ENCODE results near the gene SAMD1.

Gene SAMD1

GRCh38 chr19:14112809-14113385, 22.3 kb upstream of the SAMD1 start:
- no peak for DNase-seq

GRCh38 chr19:14112051-14112808, 21.7 kb upstream of the SAMD1 start:
- DNase-seq = no peak

GRCh38 chr19:14111486-14111885, 20.9 kb upstream of the SAMD1 start:
- no peak for DNase-seq

DNA sequence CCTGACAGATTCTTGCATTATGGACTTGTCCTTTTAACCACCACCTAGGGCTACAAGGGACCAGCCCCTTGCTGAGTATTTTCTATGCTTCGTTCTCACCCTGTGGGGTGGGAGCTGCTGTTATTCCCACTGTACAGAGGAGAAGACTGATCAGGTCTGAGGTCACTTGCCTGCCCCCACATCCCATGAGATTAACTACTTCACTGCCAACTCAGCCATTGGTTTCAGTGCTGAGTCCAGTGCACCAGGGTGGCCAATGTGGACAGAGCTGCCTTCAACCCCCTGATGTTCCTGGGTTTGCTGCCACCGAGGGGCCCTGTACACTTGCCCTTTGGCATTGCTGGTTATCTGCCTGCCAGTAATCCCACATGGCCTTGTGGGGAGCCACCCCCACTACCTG, 20.1 kb upstream of the SAMD1 start:
- DNase-seq = no peak

- no peak for DNase-seq
These were observed 17.3 kb upstream of the SAMD1 start for GRCh38 chr19:14107581-14108461.

DNA sequence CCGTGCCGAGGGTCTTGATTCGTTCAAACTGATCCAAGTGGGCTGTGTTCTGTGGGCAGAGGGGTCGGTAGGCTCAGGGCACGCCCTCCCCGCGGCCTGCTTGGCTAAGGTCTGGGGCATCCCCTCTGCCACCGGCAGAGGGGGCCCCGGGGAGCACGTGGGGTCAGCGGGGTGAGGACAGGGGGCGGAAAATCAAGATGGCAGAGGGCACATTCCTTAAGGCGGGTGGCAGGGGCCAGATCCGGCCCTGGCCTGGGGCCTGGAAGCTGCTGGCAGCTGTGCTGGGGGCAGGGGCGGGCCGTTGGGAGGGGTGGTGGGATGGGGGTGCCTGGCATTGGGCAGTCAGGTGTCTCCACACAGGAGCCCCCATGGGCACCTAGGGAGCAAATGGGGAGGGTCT, 16.3 kb upstream of the SAMD1 start:
- no peak for DNase-seq

- DNase-seq = no peak
These were observed 15.1 kb upstream of the SAMD1 start for GRCh38 chr19:14105680-14106079.

DNA sequence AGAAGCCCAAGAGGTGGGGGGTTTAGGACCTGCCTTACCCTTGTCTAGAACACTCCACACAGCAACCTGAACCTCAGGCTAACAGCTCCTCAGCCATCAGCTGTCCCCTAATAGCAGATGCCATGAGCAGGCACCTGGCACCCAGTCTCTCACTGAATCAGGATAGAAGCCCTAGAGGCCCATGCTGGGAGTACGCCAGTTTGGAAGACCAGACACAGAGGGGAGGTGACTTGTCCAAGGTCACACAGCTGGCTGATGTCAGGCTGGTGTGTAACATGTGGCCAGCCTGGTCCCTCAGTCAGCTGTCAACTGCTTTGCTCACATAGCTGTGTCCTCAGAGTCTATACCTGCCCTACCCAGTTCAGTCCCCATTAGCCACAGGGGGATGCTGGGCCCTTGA, 12.8 kb upstream of the SAMD1 start:
- DNase-seq = no peak

DNA sequence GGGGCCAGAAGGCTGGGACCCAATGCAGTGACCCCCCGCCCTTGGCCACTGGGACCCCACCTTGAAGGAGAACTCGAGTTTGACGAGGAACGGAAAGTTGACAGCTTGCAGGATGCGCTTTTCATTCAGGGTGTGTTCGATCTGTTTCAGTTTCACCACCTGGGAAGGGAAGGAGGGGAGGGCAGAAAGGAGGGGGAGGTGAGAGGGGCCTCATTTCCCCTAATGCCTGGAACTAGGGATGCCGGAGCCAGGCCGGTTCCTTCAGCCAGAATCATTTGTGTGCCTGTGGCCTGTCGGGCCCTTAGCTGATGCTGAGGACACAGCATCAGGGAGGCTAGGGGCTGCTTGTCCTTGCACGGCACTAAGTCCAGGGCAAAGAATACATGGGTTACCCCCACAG, 12.2 kb upstream of the SAMD1 start:
- DNase-seq = no peak

DNA sequence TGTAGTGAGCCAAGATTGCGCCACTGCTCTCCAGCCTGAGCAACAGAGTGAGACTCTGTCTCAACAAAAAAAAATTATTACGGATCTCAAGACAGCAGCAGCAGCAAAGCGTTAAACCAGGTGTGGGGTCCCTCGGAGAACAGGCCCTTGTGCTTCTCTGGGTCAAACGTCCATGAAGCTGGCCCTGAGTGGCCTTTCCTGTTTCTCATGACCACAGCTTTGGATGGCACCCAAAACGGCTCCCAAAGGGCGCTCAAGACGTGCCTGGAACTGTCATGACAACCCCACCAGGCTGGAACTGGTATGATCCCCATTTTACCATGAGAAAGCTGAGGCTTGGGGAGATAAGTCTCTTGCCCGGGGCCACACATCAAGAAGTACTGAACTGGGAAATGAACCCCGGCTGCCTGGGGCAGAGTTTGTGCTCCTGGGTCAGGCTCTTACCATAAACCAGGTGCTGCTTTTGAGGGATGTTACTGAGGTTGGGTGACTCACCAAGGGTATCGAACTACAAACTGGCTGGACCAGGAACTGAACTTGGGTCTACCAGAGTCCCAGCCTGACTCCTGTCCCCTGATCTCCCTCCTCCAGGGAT, 11.6 kb upstream of the SAMD1 start:
- no peak for DNase-seq

DNA sequence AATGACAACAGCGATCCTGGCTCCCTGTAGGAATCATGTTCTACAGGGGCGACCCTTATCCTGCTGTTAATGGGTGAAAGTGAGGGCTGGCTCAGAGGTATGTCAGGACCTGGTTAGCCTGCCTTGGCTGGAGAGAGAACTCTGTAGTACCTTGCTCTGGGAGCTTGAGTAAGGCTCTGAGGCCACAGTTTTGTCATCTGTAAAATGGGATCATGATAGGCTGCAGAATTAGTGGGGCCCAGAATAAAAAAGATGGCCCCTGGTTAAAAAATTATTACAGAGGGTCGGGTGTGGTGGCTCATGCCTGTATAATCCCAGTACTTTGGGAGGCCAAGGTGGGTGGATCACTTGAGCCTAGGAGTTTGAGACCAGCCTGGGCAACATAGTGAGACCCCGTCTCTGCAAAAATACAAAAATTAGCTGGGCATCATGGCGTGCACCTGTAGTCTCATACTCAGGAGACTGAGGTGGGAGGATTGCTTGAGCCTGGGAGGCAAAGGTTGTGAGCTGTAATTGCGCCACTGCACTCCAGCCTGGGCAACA, 10.5 kb upstream of the SAMD1 start:
- DNase-seq = no peak

DNA sequence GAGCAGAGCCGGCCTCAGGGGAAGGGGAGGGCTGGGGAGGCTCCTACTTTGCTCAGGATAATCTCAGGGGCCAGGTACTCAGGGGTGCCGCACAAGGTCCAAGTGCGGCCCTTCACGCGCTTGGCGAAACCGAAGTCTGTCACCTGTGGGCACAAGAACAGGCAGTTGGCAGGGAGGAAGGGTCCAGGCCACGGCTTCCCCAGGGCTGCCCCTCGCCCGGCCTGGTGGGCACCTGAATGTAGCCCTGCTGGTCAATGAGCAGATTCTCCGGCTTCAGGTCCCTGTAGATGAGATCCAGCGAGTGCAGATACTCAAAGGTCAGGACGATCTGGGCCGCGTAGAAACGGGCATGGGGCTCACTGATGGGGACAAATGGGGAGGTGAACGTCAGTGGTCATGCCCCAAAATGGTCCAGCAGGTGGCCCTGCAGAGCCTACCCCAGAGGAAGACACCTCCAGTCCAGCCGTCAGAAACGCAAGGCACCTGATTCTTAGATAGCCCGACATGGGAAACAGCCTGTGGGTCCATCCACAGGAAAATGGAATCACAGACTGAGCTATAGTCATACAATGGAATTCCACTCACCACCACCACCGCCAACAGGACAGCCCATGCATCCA, 7.1 kb upstream of the SAMD1 start:
- DNase-seq = no peak

GRCh38 chr19:14096272-14096992, 5.9 kb upstream of the SAMD1 start:
- no peak for DNase-seq

- DNase-seq = no peak
These were observed 4.3 kb upstream of the SAMD1 start for GRCh38 chr19:14094854-14095253.

GRCh38 chr19:14093117-14093823, 2.7 kb upstream of the SAMD1 start:
- DNase-seq = no peak

GRCh38 chr19:14091813-14092462, 1.4 kb upstream of the SAMD1 start:
- DNase-seq = peak; percentile 23

DNA sequence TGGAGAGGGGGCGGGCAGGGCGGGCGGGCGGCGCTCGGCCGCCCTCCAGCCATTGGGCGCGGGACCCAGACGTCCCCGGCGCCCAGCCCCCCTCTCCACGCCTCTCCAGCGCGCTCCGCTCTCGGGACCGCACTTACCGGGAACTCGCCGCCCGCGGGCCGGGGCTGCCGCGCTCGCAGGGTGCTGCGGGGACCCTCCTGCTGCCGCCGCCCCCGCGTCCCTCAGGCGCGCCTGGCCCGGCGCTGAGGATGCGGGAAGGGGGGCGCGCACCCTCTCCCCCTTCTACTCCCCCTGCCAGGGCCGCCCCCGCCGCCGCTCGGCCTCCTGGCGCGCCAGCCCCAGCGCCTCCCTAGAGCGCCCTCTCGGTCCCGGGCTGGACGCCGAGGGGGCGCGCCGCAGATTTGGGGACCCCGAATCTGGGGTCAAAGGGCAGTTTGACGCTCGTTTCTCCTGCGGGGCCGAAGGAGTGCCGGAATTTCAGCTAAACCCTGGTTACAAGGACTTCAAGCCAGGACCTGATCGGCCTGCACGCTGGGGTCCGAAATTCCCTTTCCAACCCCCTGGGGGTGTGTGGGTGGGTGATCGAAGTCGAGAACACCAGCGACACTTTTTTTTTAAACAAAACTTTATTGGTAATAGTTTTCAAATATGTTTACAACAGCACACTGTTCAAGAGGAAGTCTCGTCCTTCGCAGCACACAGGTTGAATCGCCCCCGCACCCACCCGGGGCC, 696 bp upstream of the SAMD1 start:
- peak; percentile 46 for DNase-seq

DNA sequence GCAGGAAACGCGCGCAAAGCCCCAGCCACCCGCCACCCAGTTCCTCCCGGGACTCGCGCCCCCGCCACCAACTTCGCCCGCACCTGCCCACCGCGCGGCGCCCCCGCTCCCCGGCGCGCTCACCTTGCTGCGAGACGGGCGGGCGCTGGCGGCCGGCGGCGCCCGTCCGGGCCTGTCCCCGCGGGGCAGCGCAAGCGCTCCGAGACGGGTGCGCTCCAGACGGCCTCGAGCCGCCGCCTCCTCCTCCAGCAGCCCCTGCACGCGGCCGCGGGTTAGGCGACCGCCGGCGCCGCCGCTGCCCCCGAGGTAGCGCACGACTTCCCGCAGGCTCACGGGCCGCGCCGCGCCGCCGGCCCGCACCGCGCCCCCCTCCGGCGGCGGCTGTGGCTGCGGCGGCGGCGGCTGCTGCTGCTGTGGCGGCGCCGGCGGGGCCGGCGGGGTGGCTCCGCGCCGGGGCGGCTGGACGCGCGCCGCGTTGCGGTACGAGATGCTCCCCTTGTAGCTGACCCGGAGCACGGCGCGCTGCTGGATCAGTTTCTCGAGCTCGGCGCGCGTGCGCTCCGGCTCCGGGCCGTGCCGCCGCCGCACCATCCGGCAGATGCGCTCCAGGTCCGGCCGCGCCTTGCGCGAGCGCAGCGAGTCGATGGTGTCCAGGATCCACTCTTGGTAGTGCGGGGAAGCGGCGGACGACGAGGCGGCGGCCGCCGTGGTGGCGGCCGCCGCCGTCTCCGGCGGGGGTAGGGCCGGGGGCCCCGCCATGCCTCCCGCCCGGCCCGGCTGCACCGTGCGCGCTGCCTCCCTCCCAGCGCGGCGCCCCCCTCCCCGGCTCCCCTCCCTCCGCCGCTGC, 666 bp downstream of the SAMD1 start:
- DNase-seq = peak; percentile 40

GRCh38 chr19:14089412-14089661, 1.2 kb downstream of the SAMD1 start:
- no peak for DNase-seq

All from activated CD4-positive, alpha-beta T cell treated with anti-CD3 and anti-CD28 coated beads for 1 hour (primary cell).